Activated CD8-positive, alpha-beta T cell treated with anti-CD3 and anti-CD28 coated beads for 36 hours (primary cell): ENCODE results near the gene PLXNC1. TPM values are rescaled to one million over a fixed set of nuclear protein-coding genes. Genes with fewer than 3 reads are reported as not detected.
A peak's percentile ranks its signal among the peaks of the same experiment; 100 is the strongest.

Experiments used
- ATAC-seq: fragments of 200-7000 bp; cut with Tn5 transposase; one replicate; pipeline ENCODE4 v1.10.0; 2021; ENCODE audit warnings: mild to moderate bottlenecking, moderate library complexity
- CTCF ChIA-PET: fragments of 350-600 bp; sonication (Branson Sonifier 250); formaldehyde crosslinking; loops from one replicate; lab custom pipeline; 2021; ENCODE audit warnings: antibody characterized with exemption; lab: Charles Lee
- POLR2A ChIA-PET: fragments of 350-600 bp; sonication (Branson Sonifier 250); formaldehyde crosslinking; loops from one replicate; lab custom pipeline; 2021; ENCODE audit warnings: antibody characterized with exemption; lab: Charles Lee
- DNase-seq: peaks from one replicate; pipeline ENCODE4 v3.0.0-alpha.2; 2020
- H3K27ac Mint-ChIP-seq: one replicate; pipeline ENCODE4 v1.8.0; 2021; ENCODE audit warnings: mild to moderate bottlenecking, mixed read lengths
- H3K27me3 Mint-ChIP-seq: one replicate; pipeline ENCODE4 v1.8.0; 2021; ENCODE audit warnings: mixed read lengths
- H3K36me3 Mint-ChIP-seq: one replicate; pipeline ENCODE4 v1.8.0; 2021; ENCODE audit warnings: low read depth, mixed read lengths
- H3K4me1 Mint-ChIP-seq: one replicate; pipeline ENCODE4 v1.8.0; 2021; ENCODE audit warnings: low read depth, mixed read lengths
- H3K4me3 Mint-ChIP-seq: one replicate; pipeline ENCODE4 v1.8.0; 2021; ENCODE audit warnings: mild to moderate bottlenecking, moderate library complexity, mixed read lengths
- H3K9me3 Mint-ChIP-seq: one replicate; pipeline ENCODE4 v1.8.0; 2021; ENCODE audit warnings: mixed read lengths
- CTCF ChIP-seq: fragments of 200-600 bp; IDR thresholded peaks from one replicate; pipeline ENCODE4 v1.8.0; 2022; ENCODE audit warnings: antibody characterized with exemption, mild to moderate bottlenecking
- intact Hi-C: fragments of 100-400 bp; cut with micrococcal nuclease; formaldehyde crosslinking; loops from one replicate; pipeline ENCODE4 v1.10.0; 2022
- total RNA-seq, 2 experiments: library from RNA; stranded (reverse); gene quantifications; one replicate each; pipeline ENCODE4 v1.2.3, GENCODE V29; 2021

PLXNC1 gene
- total RNA-seq, 2 experiments from 2014 or later: 8.8 to 9.5 TPM

GRCh38 chr12:94228488-94228907 is 80.1 kb downstream of the PLXNC1 start:
- Mint-ChIP-seq H3K36me3 (peaks cover 16% of the 10 kb centered on the region), H3K27me3 (no peaks in the 10 kb centered on the region), H3K4me1 (peaks cover 12% of the 10 kb centered on the region), H3K27ac (no peak overlapping the region), H3K9me3 (no peaks in the 10 kb centered on the region), H3K4me3 (no peak overlapping the region)
- intact Hi-C loops: no loop called here
- no peak for TF ChIP-seq CTCF
- ATAC-seq: no peak
- ChIA-PET POLR2A (no interaction called here), CTCF (no interaction called here)
- no peak for DNase-seq

GRCh38 chr12:94229902-94230301 is 81.5 kb downstream of the PLXNC1 start:
- TF ChIP-seq CTCF: no peak
- ChIA-PET POLR2A (no interaction called here), CTCF (no interaction called here)
- ATAC-seq (no peak), DNase-seq (no peak)
- H3K27ac Mint-ChIP-seq: no peak overlapping the region
- H3K36me3 Mint-ChIP-seq: peaks cover 16% of the 10 kb centered on the region
- H3K27me3 Mint-ChIP-seq: no peaks in the 10 kb centered on the region
- no peak overlapping the region for H3K4me3 Mint-ChIP-seq
- intact Hi-C loops: no loop called here
- no peaks in the 10 kb centered on the region for H3K9me3 Mint-ChIP-seq
- peaks cover 12% of the 10 kb centered on the region for H3K4me1 Mint-ChIP-seq

GRCh38 chr12:94230357-94230905 is 82.1 kb downstream of the PLXNC1 start:
- DNase-seq: no peak
- ChIA-PET CTCF (no interaction called here), POLR2A (no interaction called here)
- TF ChIP-seq CTCF: no peak
- ATAC-seq: peak; percentile 53
- Mint-ChIP-seq H3K4me3 (no peak overlapping the region), H3K36me3 (peaks cover 16% of the 10 kb centered on the region), H3K27me3 (no peaks in the 10 kb centered on the region), H3K27ac (peak overlapping the region; percentile 4), H3K9me3 (no peaks in the 10 kb centered on the region), H3K4me1 (peaks cover 12% of the 10 kb centered on the region)
- intact Hi-C loops: no loop called here

- TF ChIP-seq CTCF: no peak
- Mint-ChIP-seq H3K27ac (no peak overlapping the region), H3K4me3 (no peak overlapping the region), H3K9me3 (no peaks in the 10 kb centered on the region), H3K4me1 (peaks cover 12% of the 10 kb centered on the region), H3K36me3 (peaks cover 16% of the 10 kb centered on the region), H3K27me3 (no peaks in the 10 kb centered on the region)
- ATAC-seq (no peak), DNase-seq (no peak)
- intact Hi-C loops: no loop called here
- ChIA-PET CTCF (no interaction called here), POLR2A (no interaction called here)
Measured at GRCh38 chr12:94231709-94232108, 83.3 kb downstream of the PLXNC1 start.

GRCh38 chr12:94235848-94236247 is 87.5 kb downstream of the PLXNC1 start:
- Mint-ChIP-seq H3K36me3 (peaks cover 8% of the 10 kb centered on the region), H3K27ac (no peak overlapping the region), H3K4me1 (peaks cover 3% of the 10 kb centered on the region), H3K27me3 (no peaks in the 10 kb centered on the region), H3K9me3 (no peaks in the 10 kb centered on the region), H3K4me3 (no peak overlapping the region)
- POLR2A ChIA-PET: no interaction called here
- no peak for TF ChIP-seq CTCF
- intact Hi-C loops: no loop called here
- ATAC-seq (no peak), DNase-seq (no peak)
- CTCF ChIA-PET: no interaction called here
